SK-N-SH treated with all-trans-retinoic acid at 6 μM for 48 hours (cell line): ENCODE data around the gene PKDCC.

Source experiments
- PATZ1 ChIP-seq: fragments of 250-450 bp; sonication (Bioruptor Pico); IDR thresholded peaks from 2 replicates; pipeline ENCODE4 v1.8.0; 2020; ENCODE audit warnings: mild to moderate bottlenecking, moderate library complexity, borderline replicate concordance
- ZC3H10 ChIP-seq: fragments of 250-450 bp; sonication (Bioruptor Pico); IDR thresholded peaks from 2 replicates; pipeline ENCODE4 v1.5.1; 2021; ENCODE audit warnings: mild to moderate bottlenecking, moderate library complexity

- TF ChIP-seq PATZ1 (CRISPR knock-in tag) (no peak), ZC3H10 (CRISPR knock-in tag) (no peak)
Observed at GRCh38 chr2:42059261-42059898, 11.6 kb downstream of the PKDCC start.
